B cell (primary cell): ENCODE results near the gene PRXL2B.

Experiments
- CTCF ChIP-seq: fragments of 200-600 bp; IDR thresholded peaks from one replicate; pipeline ENCODE4 v1.8.0; 2022; ENCODE audit warnings: antibody characterized with exemption, mild to moderate bottlenecking
- EZH2 ChIP-seq: IDR thresholded peaks from 2 replicates; pipeline ENCODE4 v1.6.1; 2012; ENCODE audit warnings: borderline replicate concordance, low read depth, mild to moderate bottlenecking, moderate library complexity, low read length; ENCODE audit not compliant: insufficient read depth, poor library complexity, severe bottlenecking

GRCh38 chr1:2632051-2632430 is 45.5 kb downstream of the PRXL2B start:
- no peak for TF ChIP-seq CTCF
- TF ChIP-seq EZH2, result no peak
